DMS53 treated with DMSO at 0.1 percent for 48 hours (cell line): ENCODE results near the gene DHX58.
"Not testable (repeated sequence)": the region's sequence is repeated elsewhere in the genome, so short reads cannot be mapped to it uniquely, and the experiment has no call there.

Experiments
- DNase-seq: peaks from one replicate; lab custom pipeline; 2025; ENCODE audit not compliant: unreplicated experiment; lab: John Stamatoyannopoulos, UW

The DHX58 gene

GRCh38 chr17:42112552-42113176 is at the start of gene DHX58:
Gene DHX58, minus strand, starts transcription at chr17:42112714. Its CDS starts 822 bp downstream, at chr17:42111892.
- peak; percentile 85 for DNase-seq

GRCh38 chr17:42160531-42160910 is 48.0 kb upstream of the DHX58 start:
- DNase-seq: no peak

- no peak for DNase-seq
These were observed 47.4 kb upstream of the DHX58 start for GRCh38 chr17:42159796-42160530.

- no peak for DNase-seq
These were observed 43.1 kb upstream of the DHX58 start for GRCh38 chr17:42155614-42156045.

GRCh38 chr17:42153919-42154742 is 41.6 kb upstream of the DHX58 start:
- DNase-seq: no peak

- no peak for DNase-seq
These were observed 34.5 kb upstream of the DHX58 start for GRCh38 chr17:42146911-42147607.

GRCh38 chr17:42143138-42143537 is 30.6 kb upstream of the DHX58 start:
- not testable (repeated sequence) for DNase-seq

GRCh38 chr17:42142371-42142896 is 29.9 kb upstream of the DHX58 start:
- no peak for DNase-seq

GRCh38 chr17:42141382-42141781 is 28.9 kb upstream of the DHX58 start:
- no peak for DNase-seq

- DNase-seq: not testable (repeated sequence)
These were observed 28.2 kb upstream of the DHX58 start for GRCh38 chr17:42140690-42141089.

GRCh38 chr17:42138749-42139492 is 26.4 kb upstream of the DHX58 start:
- DNase-seq: no peak

- DNase-seq: no peak
These were observed 24.1 kb upstream of the DHX58 start for GRCh38 chr17:42136654-42137051.

GRCh38 chr17:42135664-42136653 is 23.4 kb upstream of the DHX58 start:
- peak; percentile 91 for DNase-seq

GRCh38 chr17:42135151-42135550 is 22.6 kb upstream of the DHX58 start:
- DNase-seq: no peak

- peak; percentile 54 for DNase-seq
These were observed 21.0 kb upstream of the DHX58 start for GRCh38 chr17:42133461-42134041.

GRCh38 chr17:42132941-42133340 is 20.4 kb upstream of the DHX58 start:
- no peak for DNase-seq

GRCh38 chr17:42131981-42132432 is 19.5 kb upstream of the DHX58 start:
- DNase-seq: no peak

GRCh38 chr17:42131232-42131631 is 18.7 kb upstream of the DHX58 start:
- no peak for DNase-seq
